H9 (cell line): ENCODE results near the gene SLCO2A1. TPM values are rescaled to one million over a fixed set of nuclear protein-coding genes. Genes with fewer than 3 reads are reported as not detected.

ENCODE experiments used
- DNase-seq: peaks from one replicate; pipeline ENCODE4 v3.0.0-alpha.2; 2017
- H2AFZ ChIP-seq: one replicate; pipeline ENCODE4 v1.6.1; 2013; ENCODE audit warnings: mild to moderate bottlenecking, low read length, control low read depth, moderate library complexity
- H2AK5ac ChIP-seq: 2 replicates; pipeline ENCODE4 v1.6.1; 2013; ENCODE audit warnings: low read length, control low read depth, mixed read lengths; ENCODE audit not compliant: insufficient read length
- H2BK120ac ChIP-seq: one replicate; pipeline ENCODE4 v1.6.1; 2013; ENCODE audit warnings: low read depth, mild to moderate bottlenecking, low read length, control low read depth, inconsistent platforms; ENCODE audit not compliant: poor library complexity, severe bottlenecking
- H2BK12ac ChIP-seq: 2 replicates; pipeline ENCODE4 v1.6.1; 2013; ENCODE audit warnings: low read length, control low read depth, mixed read lengths, low read depth; ENCODE audit not compliant: insufficient read length
- H2BK15ac ChIP-seq: 2 replicates; pipeline ENCODE4 v1.6.1; 2013; ENCODE audit warnings: low read depth, low read length, control low read depth
- H2BK20ac ChIP-seq: one replicate; pipeline ENCODE4 v1.6.1; 2013; ENCODE audit warnings: low read depth, mild to moderate bottlenecking, low read length, control low read depth, inconsistent platforms; ENCODE audit not compliant: poor library complexity, severe bottlenecking
- H2BK5ac ChIP-seq: 2 replicates; pipeline ENCODE4 v1.6.1; 2013; ENCODE audit warnings: low read length, control low read depth, mixed read lengths; ENCODE audit not compliant: insufficient read length
- H3K14ac ChIP-seq: 2 replicates; pipeline ENCODE4 v1.6.1; 2013; ENCODE audit warnings: low read length, control low read depth; ENCODE audit not compliant: insufficient read depth
- H3K18ac ChIP-seq: 2 replicates; pipeline ENCODE4 v1.6.1; 2013; ENCODE audit warnings: low read depth, mild to moderate bottlenecking, mixed read lengths, low read length, control low read depth; ENCODE audit not compliant: insufficient read length
- H3K23ac ChIP-seq: 2 replicates; pipeline ENCODE4 v1.6.1; 2013; ENCODE audit warnings: low read length, control low read depth, mixed read lengths, low read depth; ENCODE audit not compliant: insufficient read length
- H3K23me2 ChIP-seq: 2 replicates; pipeline ENCODE4 v1.6.1; 2013; ENCODE audit warnings: low read depth, mild to moderate bottlenecking, mixed read lengths, low read length, control low read depth; ENCODE audit not compliant: insufficient read length, poor library complexity, severe bottlenecking
- H3K27ac ChIP-seq: 2 replicates; pipeline ENCODE4 v1.5.1; 2013; ENCODE audit warnings: low read length, control low read depth, mixed read lengths, low read depth; ENCODE audit not compliant: insufficient read length
- H3K27me3 ChIP-seq: 2 replicates; pipeline ENCODE4 v1.6.1; 2013; ENCODE audit warnings: low read length, control low read depth, inconsistent platforms; ENCODE audit not compliant: insufficient read depth
- H3K4ac ChIP-seq: 2 replicates; pipeline ENCODE4 v1.6.1; 2013; ENCODE audit warnings: low read depth, mild to moderate bottlenecking, control low read depth, inconsistent platforms, low read length, moderate library complexity
- H3K4me1 ChIP-seq: 2 replicates; pipeline ENCODE4 v1.6.1; 2013; ENCODE audit warnings: low read length, control low read depth, inconsistent platforms; ENCODE audit not compliant: insufficient read depth
- H3K4me2 ChIP-seq: 2 replicates; pipeline ENCODE4 v1.6.1; 2013; ENCODE audit warnings: low read length, control low read depth, mixed read lengths; ENCODE audit not compliant: insufficient read length, insufficient read depth
- H3K56ac ChIP-seq: 2 replicates; pipeline ENCODE4 v1.6.1; 2013; ENCODE audit warnings: low read depth, mild to moderate bottlenecking, mixed read lengths, low read length, control low read depth; ENCODE audit not compliant: insufficient read length
- H3K79me1 ChIP-seq: 2 replicates; pipeline ENCODE4 v1.6.1; 2013; ENCODE audit warnings: low read depth, mild to moderate bottlenecking, moderate library complexity, low read length, control low read depth, inconsistent platforms; ENCODE audit not compliant: insufficient read depth, poor library complexity, severe bottlenecking
- H3K79me2 ChIP-seq: 2 replicates; pipeline ENCODE4 v1.6.1; 2013; ENCODE audit warnings: low read length, control low read depth, inconsistent platforms; ENCODE audit not compliant: insufficient read depth
- H3K9ac ChIP-seq: 2 replicates; pipeline ENCODE4 v1.6.1; 2013; ENCODE audit warnings: low read length, control low read depth, mixed read lengths; ENCODE audit not compliant: insufficient read length; ENCODE audit errors: extremely low read depth
- H3K9me3 ChIP-seq: one replicate; pipeline ENCODE4 v1.6.1; 2013; ENCODE audit warnings: low read depth, low read length, inconsistent platforms; ENCODE audit not compliant: control insufficient read depth
- H3T11ph ChIP-seq: one replicate; pipeline ENCODE4 v1.6.1; 2013; ENCODE audit warnings: mild to moderate bottlenecking, low read length, control low read depth, inconsistent platforms
- H4K20me1 ChIP-seq: one replicate; pipeline ENCODE4 v1.6.1; 2013; ENCODE audit not compliant: control insufficient read depth, insufficient read length, insufficient read depth
- H4K5ac ChIP-seq: 2 replicates; pipeline ENCODE4 v1.6.1; 2013; ENCODE audit warnings: low read depth, mild to moderate bottlenecking, mixed read lengths, low read length, control low read depth; ENCODE audit not compliant: insufficient read length
- H4K8ac ChIP-seq: replicated peaks from 2 replicates; pipeline ENCODE4 v1.6.1; 2013; ENCODE audit warnings: low read length, control low read depth, mixed read lengths, low read depth; ENCODE audit not compliant: insufficient read length
- H4K91ac ChIP-seq: 2 replicates; pipeline ENCODE4 v1.6.1; 2013; ENCODE audit warnings: low read depth, mild to moderate bottlenecking, moderate library complexity, mixed read lengths, low read length, control low read depth; ENCODE audit not compliant: insufficient read length
- H3K27ac Mint-ChIP-seq, 3 experiments: 2 replicates in 2 of 3; 3 replicates in 1 of 3; pipeline ENCODE4 v1.8.0; 2020 to 2021; ENCODE audit warnings: mixed read lengths in 3 of 3, mild to moderate bottlenecking in 1 of 3, moderate library complexity in 1 of 3
- H3K27me3 Mint-ChIP-seq: 2 replicates; pipeline ENCODE4 v1.8.0; 2021; ENCODE audit warnings: low read depth, mild to moderate bottlenecking, moderate library complexity, mixed read lengths
- H3K36me3 Mint-ChIP-seq, 3 experiments: 2 replicates in 2 of 3; 3 replicates in 1 of 3; pipeline ENCODE4 v1.8.0; 2020 to 2021; ENCODE audit warnings: low read depth in 3 of 3, mixed read lengths in 3 of 3; ENCODE audit not compliant: insufficient read depth in 1 of 3
- H3K4me1 Mint-ChIP-seq, 2 experiments: 2 replicates each; pipeline ENCODE4 v1.8.0; 2020; ENCODE audit warnings: mixed read lengths in 2 of 2
- H3K4me3 Mint-ChIP-seq, 2 experiments: 2 replicates in 1 of 2; 3 replicates in 1 of 2; pipeline ENCODE4 v1.8.0; 2020 to 2021; ENCODE audit warnings: mild to moderate bottlenecking in 2 of 2, mixed read lengths in 2 of 2, moderate library complexity in 1 of 2
- H3K9me3 Mint-ChIP-seq, 2 experiments: 2 replicates in 1 of 2; 3 replicates in 1 of 2; pipeline ENCODE4 v1.8.0; 2020; ENCODE audit warnings: mild to moderate bottlenecking in 2 of 2, mixed read lengths in 2 of 2, moderate library complexity in 1 of 2
- CTCF ChIP-seq: fragments of 200-600 bp; sonication (generic); conservative IDR thresholded peaks from 3 replicates; pipeline ENCODE4 v1.8.0; 2021; ENCODE audit warnings: antibody characterized with exemption, mild to moderate bottlenecking
- WGBS: extraction: QIAGEN DNeasy Blood & Tissue Kit; methylation state at CpG from one replicate; pipeline ENCODE4 v1.1.7; 2013; ENCODE audit warnings: missing lambda C conversion rate, low lambda C conversion rate, mixed read lengths; ENCODE audit not compliant: insufficient read length; ENCODE audit errors: extremely low coverage; 5-methylcytosine and 5-hydroxymethylcytosine counted together
- total RNA-seq: library from RNA; stranded (reverse); gene quantifications from 2 replicates; pipeline ENCODE4 v1.2.1, GENCODE V29; 2021

Gene SLCO2A1
- total RNA-seq, 1 experiment from 2014 or later = 0.98 TPM

GRCh38 chr3:134049676-134050075 lies 20.0 kb upstream of the SLCO2A1 start:
- Histone ChIP-seq H3K27ac (no peak overlapping the region), H2AK5ac (no peak overlapping the region)
- peaks cover 4 to 10% (median 9%) of the 10 kb centered on the region in 3 experiments; a peak in 6 of 7 replicates for H3K36me3 Mint-ChIP-seq

More at GRCh38 chr3:134049676-134050075, 20.0 kb upstream of the SLCO2A1 start:
- H3K4me1 ChIP-seq = no peaks in the 10 kb centered on the region
- no peak overlapping the region for H3K9ac ChIP-seq
- no peak overlapping the region for H3K56ac ChIP-seq
- no peak overlapping the region for H2AFZ ChIP-seq
- Mint-ChIP-seq H3K9me3 (peaks cover 12 to 22% of the 10 kb centered on the region in 2 experiments; a peak in 4 of 5 replicates), H3K4me1 (no peaks in the 10 kb centered on the region), H3K4me3 (no peak overlapping the region), H3K27me3 (peaks cover 11% of the 10 kb centered on the region), H3K27ac (no peak overlapping the region; a peak in 1 of 7 replicates)
- no peak overlapping the region for H2BK120ac ChIP-seq
- H3T11ph ChIP-seq = no peak overlapping the region
- no peak overlapping the region for H2BK15ac ChIP-seq
- no peak for TF ChIP-seq CTCF
- H3K79me2 ChIP-seq = no peaks in the 10 kb centered on the region
- H4K20me1 ChIP-seq = no peaks in the 10 kb centered on the region
- no peak overlapping the region for H3K4me2 ChIP-seq
- no peak overlapping the region for H4K91ac ChIP-seq
- H2BK12ac ChIP-seq = no peak overlapping the region
- no peak overlapping the region for H4K5ac ChIP-seq
- no peak for DNase-seq
- H3K23ac ChIP-seq = no peak overlapping the region
- H3K23me2 ChIP-seq = no peaks in the 10 kb centered on the region
- H2BK20ac ChIP-seq = no peak overlapping the region
- H3K14ac ChIP-seq = no peak overlapping the region
- H3K9me3 ChIP-seq = peaks cover 4% of the 10 kb centered on the region
- H3K18ac ChIP-seq = no peak overlapping the region
- H2BK5ac ChIP-seq = no peak overlapping the region
- H3K4ac ChIP-seq = no peak overlapping the region
- no peaks in the 10 kb centered on the region for H3K27me3 ChIP-seq
- H4K8ac ChIP-seq = no peak overlapping the region
- no CpG with 5 or more reads among the region's 1 CpG for WGBS
- no peaks in the 10 kb centered on the region for H3K79me1 ChIP-seq
